RPMI8226 (cell line): ENCODE results near the gene ADGRA3.
"Not testable (repeated sequence)": the region's sequence is repeated elsewhere in the genome, so short reads cannot be mapped to it uniquely, and the experiment has no call there.

Experiments
- DNase-seq: peaks from one replicate; pipeline ENCODE4 v3.0.0-alpha.2; 2015

The ADGRA3 gene

GRCh38 chr4:22428441-22428840 is 87.4 kb downstream of the ADGRA3 start:
- no peak for DNase-seq

- no peak for DNase-seq
Measured at GRCh38 chr4:22427675-22428074, 88.2 kb downstream of the ADGRA3 start.

GRCh38 chr4:22420291-22420690 is 95.6 kb downstream of the ADGRA3 start:
- no peak for DNase-seq

DNA sequence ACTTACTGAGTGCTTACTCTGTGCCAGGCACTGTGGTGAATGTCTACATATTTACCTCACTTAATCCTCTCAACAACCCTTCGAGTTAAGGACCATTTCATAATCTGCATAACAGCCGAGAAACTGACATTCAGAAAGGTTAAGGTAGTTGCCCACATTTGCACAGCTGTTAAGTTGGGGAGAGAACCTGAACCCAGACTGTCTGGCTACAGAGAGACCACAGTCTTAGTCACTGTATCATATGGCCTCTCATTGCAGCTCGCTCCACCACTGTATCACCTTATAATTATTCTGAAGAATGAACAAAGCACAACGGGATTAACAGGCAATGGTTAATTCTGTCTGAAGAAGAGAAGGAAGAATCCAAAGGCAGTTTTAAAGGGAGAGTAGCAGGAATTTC is 98.5 kb downstream of the ADGRA3 start:
- no peak for DNase-seq

GRCh38 chr4:22416403-22416802 is 99.5 kb downstream of the ADGRA3 start:
- no peak for DNase-seq

GRCh38 chr4:22414833-22415232 is 101.0 kb downstream of the ADGRA3 start:
- DNase-seq = no peak

GRCh38 chr4:22413471-22413870 is 102.4 kb downstream of the ADGRA3 start:
- no peak for DNase-seq

DNA sequence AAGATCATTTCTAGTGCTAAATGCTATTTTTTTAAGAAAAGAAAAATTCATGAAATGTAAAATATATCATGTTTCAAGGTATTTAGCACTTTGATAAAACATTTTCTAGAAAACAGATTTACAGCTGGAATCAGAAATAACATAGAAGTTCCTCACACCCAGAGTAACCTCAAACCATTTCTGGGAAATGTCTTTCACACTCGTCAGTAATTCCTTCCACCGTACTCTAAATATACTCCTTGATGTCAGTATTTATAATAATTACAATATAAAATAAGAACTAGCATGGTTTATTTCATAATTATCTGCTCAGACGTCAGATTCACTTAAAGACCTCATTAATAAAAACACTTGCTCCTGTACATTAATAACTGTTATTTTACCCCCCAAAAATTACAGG is 103.9 kb downstream of the ADGRA3 start:
- no peak for DNase-seq

- DNase-seq = no peak
Measured at GRCh38 chr4:22410645-22411247, 105.1 kb downstream of the ADGRA3 start.

DNA sequence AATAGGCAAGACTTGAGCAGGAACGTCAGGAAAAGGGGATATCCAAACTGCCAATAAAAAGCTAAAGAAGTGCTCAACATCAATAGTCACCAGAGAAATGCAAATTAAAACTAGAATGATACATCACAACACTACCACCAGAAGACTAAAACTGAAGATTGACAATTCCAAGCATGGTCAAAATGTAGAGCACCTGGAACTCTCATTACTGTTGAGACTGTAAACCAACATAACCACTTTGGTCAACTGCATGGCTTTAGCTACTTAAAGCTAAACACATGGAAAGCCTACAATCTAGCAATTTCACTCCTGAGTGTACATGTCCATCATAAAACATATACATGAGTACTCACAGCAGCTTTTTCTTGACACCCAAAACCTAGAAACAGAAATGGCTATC is 107.4 kb downstream of the ADGRA3 start:
- DNase-seq = no peak

DNA sequence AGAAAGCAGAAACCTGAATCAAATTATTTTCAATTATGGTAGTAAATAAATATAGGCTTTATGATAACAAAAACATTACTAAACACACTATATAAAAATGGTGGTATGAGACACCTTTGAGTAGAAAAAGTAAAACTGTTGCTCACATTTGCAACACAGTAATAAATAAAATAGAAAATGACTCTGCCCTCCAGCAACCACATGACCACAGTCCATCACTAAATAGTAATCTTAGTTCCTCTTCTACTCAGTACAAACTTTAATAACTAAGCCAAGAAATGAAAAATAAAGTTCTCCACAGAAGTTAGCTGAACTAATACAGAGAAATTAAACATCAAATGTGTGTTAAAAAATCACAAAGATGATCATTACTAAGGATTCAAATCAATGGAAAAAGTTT is 108.5 kb downstream of the ADGRA3 start:
- no peak for DNase-seq

DNA sequence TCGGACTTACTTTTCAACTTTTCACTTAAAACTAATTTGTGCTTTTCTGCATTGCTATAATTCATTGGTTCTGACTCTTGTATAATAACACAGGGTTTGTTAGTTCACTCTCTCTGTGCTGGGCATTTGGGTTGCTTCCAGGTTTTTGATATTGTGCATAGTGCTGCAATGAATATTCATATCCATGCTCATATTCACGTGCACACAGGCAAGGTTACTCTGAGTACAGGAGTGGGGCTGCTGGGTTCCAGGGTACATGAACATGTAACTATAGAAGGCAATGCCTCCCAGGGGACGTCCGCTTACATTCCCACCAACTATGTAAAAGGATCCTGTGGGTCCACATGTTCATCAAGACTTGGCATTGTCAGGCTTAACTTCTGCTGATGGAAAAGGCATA is 117.2 kb downstream of the ADGRA3 start:
- DNase-seq = no peak

DNA sequence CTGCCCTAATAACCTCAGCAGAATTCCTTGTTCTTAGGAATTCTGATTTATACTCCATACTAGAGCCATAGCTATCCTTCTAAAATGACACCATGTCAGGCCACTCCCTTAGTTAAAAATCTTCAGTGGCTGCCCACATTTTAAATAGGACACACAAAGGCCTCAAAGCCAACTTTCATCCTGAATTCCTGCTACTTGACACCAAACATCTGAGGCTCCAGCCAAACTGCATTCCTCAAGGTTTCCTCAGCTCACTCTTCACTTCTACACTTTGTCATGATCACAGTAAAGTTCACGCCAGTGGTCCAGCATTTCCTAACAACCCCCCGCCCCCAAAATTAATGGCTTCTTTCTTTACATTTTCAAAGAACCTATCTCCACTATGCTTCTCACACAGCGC is 124.3 kb downstream of the ADGRA3 start:
- no peak for DNase-seq

- peak; percentile 26 for DNase-seq
Measured at GRCh38 chr4:22389240-22389870, 126.5 kb downstream of the ADGRA3 start.

DNA sequence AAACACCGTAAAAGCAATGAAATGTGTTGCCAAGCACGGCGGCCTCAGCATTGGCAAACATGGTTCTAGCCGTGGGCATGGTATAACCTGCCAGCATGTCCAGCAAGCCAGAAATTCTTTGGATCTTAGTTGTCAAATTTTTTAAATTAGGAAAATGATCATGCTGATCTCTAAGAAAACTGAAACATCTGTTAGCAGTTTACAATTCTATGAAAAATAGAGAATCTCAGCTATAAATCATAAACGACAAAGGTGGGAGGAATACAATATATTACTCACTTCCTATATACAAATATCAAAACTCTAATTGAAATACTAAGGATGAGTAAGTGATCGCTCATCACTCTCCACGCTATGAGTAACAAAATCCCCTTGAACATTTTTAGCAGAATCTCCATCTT is 130.3 kb downstream of the ADGRA3 start:
- DNase-seq = no peak

DNA sequence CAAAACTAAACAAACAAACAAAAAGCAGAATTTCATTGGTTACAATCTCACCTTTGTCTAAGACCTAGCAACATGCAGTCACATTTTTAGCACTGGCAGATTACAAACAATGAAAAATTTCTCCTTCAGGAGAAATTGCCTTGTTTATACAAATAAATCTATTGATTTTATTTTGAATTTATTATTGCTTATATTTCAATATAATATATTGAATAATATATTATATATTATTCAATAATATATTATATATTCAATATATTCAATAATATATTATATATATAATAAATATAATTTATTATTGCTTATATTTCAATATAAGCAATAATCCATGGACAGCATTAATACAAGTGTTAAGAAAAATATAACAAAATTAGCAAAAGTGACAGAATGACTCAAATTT is 131.7 kb downstream of the ADGRA3 start:
- no peak for DNase-seq

- DNase-seq = not testable (repeated sequence)
Measured at GRCh38 chr4:22382216-22382615, 133.7 kb downstream of the ADGRA3 start.

- no peak for DNase-seq
Measured at GRCh38 chr4:22372986-22373385, 142.9 kb downstream of the ADGRA3 start.

DNA sequence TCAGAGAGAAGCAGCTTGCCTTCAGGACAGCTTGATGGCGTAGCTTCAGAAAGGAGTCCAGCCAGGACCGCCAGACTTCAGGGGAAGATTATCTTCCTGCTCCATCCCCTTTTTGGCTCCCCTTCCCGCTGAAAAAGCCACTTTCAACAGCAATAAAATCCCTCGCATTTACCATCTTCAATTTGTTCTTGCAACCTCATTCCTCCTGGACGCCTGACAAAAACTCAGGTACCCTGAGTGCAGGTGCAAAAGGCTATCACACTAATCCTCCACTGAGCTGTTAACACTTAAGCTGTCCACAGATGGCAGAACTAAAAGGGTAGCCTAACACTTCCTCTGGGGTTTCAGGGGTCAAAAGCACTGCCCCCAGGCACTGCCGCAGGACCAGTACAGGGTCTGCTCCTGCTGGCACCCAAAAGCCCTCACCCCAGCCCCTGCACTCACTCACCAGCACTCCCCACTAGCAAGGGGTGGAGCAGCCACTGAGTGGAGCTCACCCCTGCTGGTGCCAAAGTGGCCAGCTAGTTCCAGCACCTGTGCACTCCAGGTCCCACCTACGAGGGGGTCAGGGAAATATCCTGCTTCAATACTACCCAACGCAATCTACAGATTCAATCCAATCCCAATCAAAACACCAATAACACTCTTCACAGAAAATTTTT is 145.8 kb downstream of the ADGRA3 start:
- DNase-seq = no peak

- DNase-seq = no peak
Measured at GRCh38 chr4:22363787-22364186, 152.1 kb downstream of the ADGRA3 start.

DNA sequence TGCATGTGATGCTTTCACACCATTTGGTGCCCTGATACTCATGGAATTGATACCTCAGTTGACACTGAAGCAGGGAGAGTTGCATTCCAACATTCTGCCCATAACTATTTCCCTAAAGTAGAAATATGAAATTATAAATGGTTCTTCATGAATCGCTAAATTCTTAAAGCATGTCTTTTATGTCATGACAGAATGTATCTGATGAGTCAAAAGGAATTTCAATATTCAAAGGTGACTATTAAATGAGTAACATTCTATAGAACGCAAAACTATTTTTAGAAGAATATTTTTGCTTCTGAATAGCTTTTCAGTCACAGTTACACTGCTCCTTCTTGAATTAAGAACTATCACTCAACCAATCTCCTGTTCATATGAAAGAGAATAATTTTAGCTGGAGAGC is 152.8 kb downstream of the ADGRA3 start:
- DNase-seq = no peak

DNA sequence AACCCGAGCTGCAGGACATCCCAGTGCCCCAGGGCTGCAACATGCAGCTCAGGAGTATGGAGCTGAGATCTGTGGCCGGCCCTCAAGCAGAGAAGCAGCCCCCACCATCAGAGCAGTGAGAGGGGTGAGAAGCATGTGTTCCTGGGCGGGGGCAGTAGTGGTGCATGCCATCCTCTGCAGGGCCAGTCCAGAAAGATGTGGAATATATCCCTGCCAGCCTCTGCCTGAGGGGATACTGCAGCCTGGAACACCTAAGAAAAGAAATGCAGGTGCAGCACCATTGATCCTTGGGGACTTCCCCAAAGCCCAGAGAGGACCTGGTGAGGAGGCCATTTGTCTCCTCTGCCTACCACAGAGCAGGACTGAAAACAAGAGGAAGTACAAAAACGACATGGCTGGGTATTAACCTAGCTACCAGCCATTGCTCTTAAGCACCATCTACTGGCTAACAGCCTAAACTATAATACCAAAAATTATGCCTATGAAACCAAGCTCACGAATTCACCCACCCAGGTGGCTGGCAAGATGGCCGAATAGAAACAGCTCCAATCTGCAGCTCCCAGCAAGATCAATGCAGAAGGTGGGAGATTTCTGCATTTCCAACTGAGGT is 158.8 kb downstream of the ADGRA3 start:
- DNase-seq = peak; percentile 4

GRCh38 chr4:22348410-22348809 is 167.5 kb downstream of the ADGRA3 start:
- DNase-seq = no peak

DNA sequence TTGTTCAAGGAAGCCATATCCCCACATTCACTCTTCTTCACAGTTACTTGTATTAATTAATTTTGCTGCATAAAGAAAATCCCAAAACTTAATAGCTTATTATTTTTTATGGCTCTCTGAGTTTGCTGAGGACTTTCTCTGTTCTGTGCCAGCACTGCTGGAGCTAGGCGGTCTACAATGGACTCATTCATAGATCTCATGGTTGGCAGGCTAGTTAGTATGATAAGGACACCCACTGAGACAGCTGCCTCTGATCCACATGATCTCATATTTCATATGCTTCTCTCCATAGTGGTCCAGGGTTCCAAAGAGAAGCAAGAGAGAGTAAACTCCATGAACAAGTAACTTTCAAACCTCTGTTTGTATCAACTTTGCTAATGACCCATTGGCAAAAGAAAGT is 170.2 kb downstream of the ADGRA3 start:
- DNase-seq = no peak
